IMR-90 (cell line): ENCODE data around the gene NUP210L. TPM values are rescaled to one million over a fixed set of nuclear protein-coding genes. Genes with fewer than 3 reads are reported as not detected.

Experiments used
- ATAC-seq: fragments of 200-7000 bp; cut with Tn5 transposase; 2 replicates; pipeline ENCODE4 v1.9.1; 2020; ENCODE audit warnings: low read depth, mild to moderate bottlenecking, moderate library complexity
- BruUV-seq: library from RNA; stranded (reverse); fragments of 400-500 nt; replicated peaks from 2 replicates; lab custom pipeline; 2021; lab: Mats Ljungman, UMichigan
- CTCF ChIA-PET: fragments of 300-600 bp; formaldehyde crosslinking; extraction: SDS; loops from one replicate; lab custom pipeline; 2021; ENCODE audit warnings: antibody characterized with exemption; lab: Yijun Ruan, JAX
- POLR2A ChIA-PET: fragments of 300-600 bp; sonication (Branson Sonifier 250); formaldehyde crosslinking; loops from one replicate; lab custom pipeline; 2022; ENCODE audit warnings: antibody characterized with exemption; ENCODE audit not compliant: unreplicated experiment; lab: Charles Lee
- DNase-seq: peaks from one replicate; pipeline ENCODE4 v3.0.0; 2013
- H2AFZ ChIP-seq: replicated peaks from 2 replicates; pipeline ENCODE3; 2013; ENCODE audit warnings: low read length, mild to moderate bottlenecking; ENCODE audit not compliant: poor library complexity
- H2AK5ac ChIP-seq: 2 replicates; pipeline ENCODE4 v1.6.1; 2013; ENCODE audit warnings: low read depth, low read length, inconsistent platforms
- H2AK9ac ChIP-seq: replicated peaks from 2 replicates; pipeline ENCODE3; 2013; ENCODE audit warnings: mild to moderate bottlenecking, low read depth, low read length, moderate library complexity; ENCODE audit not compliant: poor library complexity
- H2BK120ac ChIP-seq: 2 replicates; pipeline ENCODE4 v1.6.1; 2013; ENCODE audit warnings: low read depth, low read length, inconsistent platforms
- H2BK15ac ChIP-seq: 3 replicates; pipeline ENCODE4 v1.6.1; 2013; ENCODE audit warnings: low read depth, low read length, inconsistent platforms
- H2BK20ac ChIP-seq: 2 replicates; pipeline ENCODE4 v1.6.1; 2013; ENCODE audit warnings: low read depth, mild to moderate bottlenecking, inconsistent platforms, low read length, moderate library complexity
- H2BK5ac ChIP-seq: 2 replicates; pipeline ENCODE4 v1.6.1; 2013; ENCODE audit warnings: mild to moderate bottlenecking, low read depth, low read length, inconsistent platforms; ENCODE audit not compliant: poor library complexity, severe bottlenecking
- H3K14ac ChIP-seq: replicated peaks from 2 replicates; pipeline ENCODE4 v1.6.1; 2013; ENCODE audit warnings: low read depth, low read length, inconsistent platforms
- H3K18ac ChIP-seq: 2 replicates; pipeline ENCODE4 v1.6.1; 2013; ENCODE audit warnings: low read depth, low read length, control low read depth
- H3K23ac ChIP-seq: 2 replicates; pipeline ENCODE4 v1.6.1; 2013; ENCODE audit warnings: low read depth, low read length, inconsistent platforms
- H3K27ac ChIP-seq: 2 replicates; pipeline ENCODE4 v1.5.1; 2013; ENCODE audit warnings: mild to moderate bottlenecking, control low read depth, low read length; ENCODE audit not compliant: insufficient read depth
- H3K27me3 ChIP-seq: 2 replicates; pipeline ENCODE4 v1.6.1; 2013; ENCODE audit warnings: low read length; ENCODE audit not compliant: control insufficient read depth, insufficient read depth
- H3K36me3 ChIP-seq: 2 replicates; pipeline ENCODE4 v1.6.1; 2013; ENCODE audit warnings: low read length, mixed read lengths; ENCODE audit not compliant: control insufficient read depth, insufficient read depth
- H3K4ac ChIP-seq: 2 replicates; pipeline ENCODE4 v1.6.1; 2013; ENCODE audit warnings: low read depth, low read length, inconsistent platforms
- H3K4me1 ChIP-seq: 2 replicates; pipeline ENCODE4 v1.6.1; 2013; ENCODE audit warnings: low read length, mixed read lengths; ENCODE audit not compliant: control insufficient read depth, insufficient read depth
- H3K4me2 ChIP-seq: 2 replicates; pipeline ENCODE4 v1.6.1; 2013; ENCODE audit warnings: low read depth, mild to moderate bottlenecking, control low read depth, low read length, moderate library complexity
- H3K4me3 ChIP-seq: 2 replicates; pipeline ENCODE4 v1.5.1; 2013; ENCODE audit warnings: low read depth, mild to moderate bottlenecking, control low read depth, low read length, moderate library complexity; ENCODE audit not compliant: insufficient read depth
- H3K56ac ChIP-seq: 2 replicates; pipeline ENCODE4 v1.6.1; 2013; ENCODE audit warnings: low read length, inconsistent platforms; ENCODE audit not compliant: insufficient read depth; ENCODE audit errors: extremely low read depth
- H3K79me1 ChIP-seq, 2 experiments: 2 replicates each; pipeline ENCODE4 v1.6.1; 2013; ENCODE audit warnings: low read length in 2 of 2, inconsistent platforms in 1 of 2, low read depth in 1 of 2
- H3K9ac ChIP-seq: 2 replicates; pipeline ENCODE4 v1.6.1; 2013; ENCODE audit warnings: low read depth, low read length, control low read depth
- H3K9me1 ChIP-seq: 2 replicates; pipeline ENCODE4 v1.6.1; 2013; ENCODE audit warnings: low read length, inconsistent platforms; ENCODE audit not compliant: insufficient read depth
- H3K9me3 ChIP-seq: 2 replicates; pipeline ENCODE4 v1.6.1; 2013; ENCODE audit warnings: low read length; ENCODE audit not compliant: control insufficient read depth, insufficient read depth
- H4K20me1 ChIP-seq: 2 replicates; pipeline ENCODE4 v1.6.1; 2013; ENCODE audit warnings: low read length, inconsistent platforms; ENCODE audit not compliant: insufficient read depth
- H4K5ac ChIP-seq: 2 replicates; pipeline ENCODE4 v1.6.1; 2013; ENCODE audit warnings: mild to moderate bottlenecking, low read depth, low read length, control low read depth
- H4K8ac ChIP-seq, 2 experiments: 2 replicates each; pipeline ENCODE4 v1.6.1; 2013; ENCODE audit warnings: low read depth in 2 of 2, low read length in 2 of 2, control low read depth in 1 of 2, inconsistent platforms in 1 of 2
- H4K91ac ChIP-seq: 2 replicates; pipeline ENCODE4 v1.6.1; 2013; ENCODE audit warnings: low read depth, low read length, inconsistent platforms; ENCODE audit not compliant: insufficient read depth
- BHLHE40 ChIP-seq: fragments of 150-350 bp; IDR thresholded peaks from 2 replicates; pipeline ENCODE4 v1.6.1; 2016; ENCODE audit warnings: mild to moderate bottlenecking, low read depth, low read length
- CTCF ChIP-seq: conservative IDR thresholded peaks from 2 replicates; pipeline ENCODE4 v1.5.1; 2012; ENCODE audit warnings: mild to moderate bottlenecking, low read depth, low read length, improper control_type of control experiment
- FOS ChIP-seq: fragments of 150-350 bp; IDR thresholded peaks from 2 replicates; pipeline ENCODE4 v1.6.1; 2016; ENCODE audit warnings: low read depth, low read length
- MAZ ChIP-seq: IDR thresholded peaks from 2 replicates; pipeline ENCODE4 v1.6.1; 2012; ENCODE audit warnings: low read depth, mild to moderate bottlenecking, low read length, improper control_type of control experiment, moderate library complexity, borderline replicate concordance
- NFE2L2 ChIP-seq: fragments of 150-350 bp; IDR thresholded peaks from 2 replicates; pipeline ENCODE4 v1.6.1; 2016; ENCODE audit warnings: low read depth, mild to moderate bottlenecking, low read length
- POLR2A ChIP-seq: IDR thresholded peaks from 2 replicates; pipeline ENCODE4 v1.6.1; 2012; ENCODE audit warnings: mild to moderate bottlenecking, low read depth, low read length
- RAD21 ChIP-seq: IDR thresholded peaks from 2 replicates; pipeline ENCODE4 v1.6.1; 2012; ENCODE audit warnings: low read length, improper control_type of control experiment
- RCOR1 ChIP-seq: IDR thresholded peaks from 2 replicates; pipeline ENCODE4 v1.6.1; 2012; ENCODE audit warnings: mild to moderate bottlenecking, low read length, improper control_type of control experiment; ENCODE audit not compliant: insufficient replicate concordance
- RFX5 ChIP-seq: IDR thresholded peaks from 2 replicates; pipeline ENCODE4 v1.8.0; 2012; ENCODE audit warnings: low read depth, mild to moderate bottlenecking, low read length, moderate library complexity
- SMC3 ChIP-seq: fragments of 150-350 bp; IDR thresholded peaks from 2 replicates; pipeline ENCODE4 v1.6.1; 2016; ENCODE audit warnings: low read depth, mild to moderate bottlenecking, antibody characterized with exemption, low read length, moderate library complexity
- WGBS, 2 experiments: methylation state at CpG; one replicate each; pipeline versions ENCODE4 v1.1.5 to v1.1.7; 2013; ENCODE audit warnings: missing lambda C conversion rate in 2 of 2; ENCODE audit not compliant: insufficient read length in 1 of 2; ENCODE audit errors: extremely low coverage in 2 of 2; 5-methylcytosine and 5-hydroxymethylcytosine counted together
- dilution Hi-C: fragments of 300-500 bp; cut with HindIII; formaldehyde crosslinking; loops from one replicate; pipeline ENCODE4 v1.14.3; 2018; ENCODE audit warnings: low sequenced_read_pairs; ENCODE audit not compliant: unreplicated experiment
- in situ Hi-C: fragments of 300-500 bp; cut with MboI; formaldehyde crosslinking; loops from 3 replicates; pipeline ENCODE4 v1.14.3; 2019; ENCODE audit warnings: low sequenced_read_pairs, inconsistent platforms, mixed read lengths
- intact Hi-C: fragments of 100-400 bp; cut with micrococcal nuclease; formaldehyde crosslinking; loops from 2 replicates; pipeline ENCODE4 v1.10.0; 2022
- polyA plus RNA-seq, 3 experiments: library from polyadenylated mRNA; depleted of rRNA; stranded (reverse); fragments of >200 nt; gene quantifications; 2 replicates each; pipeline ENCODE4 v1.2.3, GENCODE V29; 2012; ENCODE audit warnings: low replicate concordance in 1 of 3
- total RNA-seq: library from RNA; depleted of rRNA; stranded (reverse); fragments of >200 nt; gene quantifications from 2 replicates; pipeline ENCODE4 v1.2.3, GENCODE V29; 2012

The NUP210L gene
- total and polyA plus RNA-seq, 2 of the 4 experiments (the other 2 are of a cell fraction): under 0.01 to 0.02 TPM

- no CpG with 5 or more reads among the region's 1 CpG for whole genome bisulfite sequencing, 2 experiments
- no peaks in the 10 kb centered on the region for H3K9me3 ChIP-seq
- no peak overlapping the region for H3K23ac ChIP-seq
- in situ Hi-C loops: loop anchor here (10.0 kb wide), 1 partner anchor 133 kb away; no protein-coding TSS in a partner anchor
- DNase-seq (no peak), ATAC-seq (no peak)
- H2AK9ac ChIP-seq: no peak overlapping the region
- H2AK5ac ChIP-seq: no peak overlapping the region
- no peaks in the 10 kb centered on the region for H3K27me3 ChIP-seq
- H3K4me3 ChIP-seq: no peak overlapping the region
- BruUV-seq: no TSS peak
- no peaks in the 10 kb centered on the region for H3K9me1 ChIP-seq
- no peak overlapping the region for H3K18ac ChIP-seq
- intact Hi-C loops: no loop called here
- H2BK20ac ChIP-seq: no peak overlapping the region
- no peak overlapping the region for H3K4me2 ChIP-seq
- H4K5ac ChIP-seq: no peak overlapping the region
- no peaks in the 10 kb centered on the region for H3K36me3 ChIP-seq
- H4K91ac ChIP-seq: no peak overlapping the region
- no peak overlapping the region for H2BK15ac ChIP-seq
- H3K56ac ChIP-seq: no peak overlapping the region
- H4K20me1 ChIP-seq: no peaks in the 10 kb centered on the region
- H3K4me1 ChIP-seq: no peaks in the 10 kb centered on the region
- no peak overlapping the region for H2AFZ ChIP-seq
- H4K8ac ChIP-seq: no peak overlapping the region
- ChIA-PET POLR2A (interaction anchor here (0.6 kb wide), 1 partner anchor 125 kb away, joined by 4 read pairs; no protein-coding TSS in a partner anchor), CTCF (no interaction called here)
- no peak overlapping the region for H3K4ac ChIP-seq
- no peaks in the 10 kb centered on the region for H3K79me1 ChIP-seq
- H3K27ac ChIP-seq: no peak overlapping the region
- H3K14ac ChIP-seq: no peak overlapping the region
- H2BK120ac ChIP-seq: no peak overlapping the region
- H3K9ac ChIP-seq: no peak overlapping the region
- dilution Hi-C loops: no loop called here
- TF ChIP-seq POLR2A (no peak), RAD21 (no peak), FOS (no peak), SMC3 (no peak), RFX5 (no peak), MAZ (no peak), CTCF (no peak), BHLHE40 (no peak), NFE2L2 (no peak), RCOR1 (no peak)
- H2BK5ac ChIP-seq: no peak overlapping the region
These were observed 142.7 kb downstream of the NUP210L start for GRCh38 chr1:154012129-154012528.
